GM21367 (cell line): ENCODE data around the gene TENM3.

Experiments used
- ATAC-seq: cut with Tn5 transposase; IDR thresholded peaks from one replicate; pipeline ENCODE4 v1.9.1; 2021; ENCODE audit not compliant: unreplicated experiment

The TENM3 gene

GRCh38 chr4:182549356-182549755 lies 306.2 kb downstream of the TENM3 start:
- ATAC-seq = no peak

GRCh38 chr4:182552948-182553347 lies 309.7 kb downstream of the TENM3 start:
- no peak for ATAC-seq

- no peak for ATAC-seq
These were observed 310.5 kb downstream of the TENM3 start for GRCh38 chr4:182553653-182554052.

GRCh38 chr4:182554736-182555135 lies 311.5 kb downstream of the TENM3 start:
- ATAC-seq = no peak

GRCh38 chr4:182555997-182556418 lies 312.8 kb downstream of the TENM3 start:
- ATAC-seq = no peak

- no peak for ATAC-seq
These were observed 313.4 kb downstream of the TENM3 start for GRCh38 chr4:182556580-182556979.

GRCh38 chr4:182560358-182560757 lies 317.2 kb downstream of the TENM3 start:
- no peak for ATAC-seq

GRCh38 chr4:182562350-182562749 lies 319.1 kb downstream of the TENM3 start:
- no peak for ATAC-seq

- no peak for ATAC-seq
These were observed 321.6 kb downstream of the TENM3 start for GRCh38 chr4:182564724-182565369.

GRCh38 chr4:182567119-182567518 lies 323.9 kb downstream of the TENM3 start:
- no peak for ATAC-seq

GRCh38 chr4:182569561-182569960 lies 326.4 kb downstream of the TENM3 start:
- no peak for ATAC-seq

GRCh38 chr4:182574706-182575105 lies 331.5 kb downstream of the TENM3 start:
- ATAC-seq = no peak

GRCh38 chr4:182575225-182575624 lies 332.0 kb downstream of the TENM3 start:
- ATAC-seq = no peak

- no peak for ATAC-seq
These were observed 333.5 kb downstream of the TENM3 start for GRCh38 chr4:182576601-182577289.

- no peak for ATAC-seq
These were observed 334.2 kb downstream of the TENM3 start for GRCh38 chr4:182577411-182577810.

- no peak for ATAC-seq
These were observed 335.2 kb downstream of the TENM3 start for GRCh38 chr4:182578402-182578801.

GRCh38 chr4:182582245-182582644 lies 339.0 kb downstream of the TENM3 start:
- ATAC-seq = no peak

GRCh38 chr4:182583703-182584415 lies 340.7 kb downstream of the TENM3 start:
- ATAC-seq = no peak

GRCh38 chr4:182585321-182585720 lies 342.1 kb downstream of the TENM3 start:
- ATAC-seq = no peak

GRCh38 chr4:182589100-182589499 lies 345.9 kb downstream of the TENM3 start:
- ATAC-seq = no peak

- no peak for ATAC-seq
These were observed 350.2 kb downstream of the TENM3 start for GRCh38 chr4:182593402-182593801.

GRCh38 chr4:182593864-182594263 lies 350.7 kb downstream of the TENM3 start:
- ATAC-seq = no peak
